ENCODE measurements around the gene IKBKE.

Gene IKBKE

DNA sequence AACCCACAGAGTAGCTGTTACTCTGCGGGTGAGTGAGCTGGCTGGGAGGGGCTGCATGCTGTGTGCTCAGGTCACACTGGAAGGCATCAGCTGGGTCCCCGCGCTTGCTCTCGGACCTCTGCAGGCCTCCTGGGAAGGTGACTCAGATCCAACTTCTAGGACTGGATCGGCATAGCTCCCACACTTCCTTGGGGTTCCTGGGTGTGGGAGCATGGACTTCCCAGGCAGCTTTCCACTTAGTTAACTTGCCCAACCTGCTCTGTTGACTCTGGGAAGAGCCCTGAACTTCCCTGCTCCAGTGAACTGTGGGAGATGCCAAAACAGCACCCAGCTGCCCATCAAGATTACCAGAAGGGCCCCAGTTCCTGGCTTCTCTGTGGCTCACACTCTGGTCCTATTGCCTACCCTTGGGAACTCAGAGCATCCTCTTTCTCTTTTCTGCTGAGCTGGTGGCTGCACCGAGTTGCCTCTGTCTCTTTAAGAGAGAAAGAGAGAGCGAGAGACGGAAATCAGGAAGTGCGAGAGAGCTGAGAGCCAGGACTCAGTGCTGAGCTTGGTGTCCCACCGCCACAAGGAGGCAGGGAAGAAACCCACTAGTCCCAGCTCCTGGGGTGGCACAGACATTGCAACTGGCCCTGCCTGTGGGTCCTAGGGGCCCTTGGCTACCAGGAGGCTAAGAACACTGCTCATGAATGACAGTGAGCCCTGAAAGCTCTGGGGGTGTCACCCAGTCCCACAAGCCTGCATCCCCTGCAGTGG, at the start of gene IKBKE:
IKBKE (plus strand) TSS at position 544 of the 759 bp plus-strand sequence. CDS start 2,752 bp downstream, outside the sequence.
- DNase-seq = peak; percentile 78

GRCh38 chr1:206421616-206422340, 48.5 kb upstream of the IKBKE start:
- no peak for DNase-seq

- no peak for DNase-seq
Observed at GRCh38 chr1:206422525-206422924, 47.8 kb upstream of the IKBKE start.

DNA sequence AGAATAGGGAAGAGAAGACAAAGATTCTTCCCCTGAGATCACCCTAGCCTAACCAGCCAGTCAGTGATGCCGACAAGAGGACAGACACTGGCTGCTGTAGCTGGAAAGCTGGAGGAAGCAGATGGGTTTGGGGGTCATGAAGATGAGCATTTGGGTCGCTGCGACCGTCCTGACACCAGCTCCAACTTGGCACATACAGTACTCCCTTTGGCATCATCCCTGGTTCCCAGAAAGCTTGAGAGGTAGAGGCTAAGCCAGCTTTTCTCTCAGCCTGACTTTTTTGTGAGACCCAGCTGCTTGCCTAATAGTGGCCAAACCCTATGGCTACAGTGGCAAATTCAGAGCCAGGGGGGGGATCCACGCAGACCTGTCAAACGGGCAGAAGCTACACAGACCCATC, 43.0 kb upstream of the IKBKE start:
- no peak for DNase-seq

- no peak for DNase-seq
Observed at GRCh38 chr1:206429421-206429820, 40.9 kb upstream of the IKBKE start.

DNA sequence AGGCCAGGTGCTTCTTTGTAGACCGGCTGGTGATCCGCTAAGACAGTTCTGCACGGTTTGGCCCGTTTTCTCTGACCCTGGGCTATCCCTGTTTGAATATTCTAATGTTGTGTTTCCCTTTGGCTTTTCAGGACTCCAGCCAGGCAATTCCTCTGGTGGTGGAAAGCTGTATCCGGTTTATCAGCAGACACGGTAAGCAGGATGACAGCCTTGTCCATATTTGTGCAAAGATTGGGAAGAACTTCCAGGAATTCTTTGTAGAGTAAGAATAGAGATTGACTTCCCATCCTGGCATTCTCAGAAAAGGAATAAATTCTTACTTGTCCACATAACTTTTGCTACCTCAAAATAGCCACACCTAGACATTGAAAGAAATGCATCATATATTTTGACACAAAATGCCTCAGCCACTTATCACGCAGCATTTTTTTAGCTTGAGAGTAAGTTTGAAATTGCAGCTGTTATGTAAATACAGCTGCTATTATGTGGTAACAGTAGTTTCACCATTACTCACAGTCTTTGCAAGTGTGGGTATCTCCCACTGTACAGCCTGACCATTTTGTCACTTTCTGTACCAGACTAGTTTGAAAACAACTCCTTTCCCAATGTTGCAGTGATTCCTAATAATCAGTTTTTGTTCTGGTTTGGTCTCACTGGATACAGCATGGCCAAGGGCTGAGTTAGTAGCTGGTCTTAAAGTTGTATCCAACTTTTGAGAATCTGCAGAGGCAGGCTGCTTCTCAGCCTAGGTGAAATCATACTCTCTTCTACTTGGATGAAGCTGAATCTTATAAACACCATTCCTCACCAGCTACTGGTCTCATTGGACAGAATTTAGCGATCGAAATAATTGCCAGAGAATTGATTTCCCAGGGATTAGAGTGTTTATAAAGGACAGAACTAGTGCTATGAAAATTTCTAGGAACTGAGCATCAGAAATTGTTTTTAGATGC, 40.0 kb upstream of the IKBKE start:
- DNase-seq = peak; percentile 56

DNA sequence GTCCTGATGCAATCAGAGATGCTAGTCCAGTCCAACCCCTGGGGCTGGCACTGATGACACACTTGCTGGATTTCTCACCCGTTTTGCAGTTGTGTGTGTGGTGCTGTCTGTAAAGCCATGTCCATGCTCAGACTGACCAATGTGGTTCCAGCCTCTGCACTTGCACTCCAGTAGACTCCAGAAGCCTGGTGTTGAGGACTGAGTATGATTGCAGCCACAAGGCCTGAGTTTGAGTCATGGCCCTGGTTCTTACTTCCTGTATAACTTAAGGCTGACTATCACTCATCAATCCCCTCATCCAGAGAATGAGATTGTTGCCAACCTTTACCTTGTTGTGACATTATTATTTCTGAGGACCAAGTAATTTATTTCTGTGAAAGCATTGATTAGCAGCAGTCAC, 34.8 kb upstream of the IKBKE start:
- no peak for DNase-seq

- no peak for DNase-seq
Observed at GRCh38 chr1:206438554-206438953, 31.7 kb upstream of the IKBKE start.

GRCh38 chr1:206439205-206439604, 31.1 kb upstream of the IKBKE start:
- no peak for DNase-seq

DNA sequence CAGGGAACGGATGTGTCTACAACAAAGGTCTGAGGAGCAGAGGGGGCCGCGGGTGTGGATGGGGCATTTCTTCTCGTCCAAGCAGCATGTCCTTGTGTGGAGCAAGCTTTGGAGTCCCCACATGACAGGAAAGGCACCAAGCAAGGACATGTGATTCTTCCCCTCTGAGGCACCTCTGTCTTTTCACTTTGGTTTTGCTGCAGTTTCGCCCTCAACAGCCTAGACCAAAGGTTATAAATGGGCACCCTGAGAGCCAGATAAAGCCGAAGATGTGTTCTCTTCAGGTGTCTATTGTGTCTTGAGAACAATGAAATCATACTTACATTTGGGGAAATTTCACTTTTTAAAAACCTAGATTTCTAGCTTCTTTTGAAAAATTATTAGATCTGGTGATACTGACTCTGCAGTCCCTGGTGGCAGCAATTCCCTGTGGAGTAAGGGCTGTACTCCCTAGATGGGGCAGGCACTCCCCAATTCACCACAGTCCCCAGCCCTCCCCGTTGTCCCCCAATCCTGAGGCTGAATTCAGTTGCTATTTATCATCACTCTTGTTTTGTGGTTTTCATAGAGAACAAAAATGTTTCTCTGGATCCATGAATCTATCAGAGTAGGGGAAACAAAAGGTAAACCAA, 28.8 kb upstream of the IKBKE start:
- DNase-seq = no peak

DNA sequence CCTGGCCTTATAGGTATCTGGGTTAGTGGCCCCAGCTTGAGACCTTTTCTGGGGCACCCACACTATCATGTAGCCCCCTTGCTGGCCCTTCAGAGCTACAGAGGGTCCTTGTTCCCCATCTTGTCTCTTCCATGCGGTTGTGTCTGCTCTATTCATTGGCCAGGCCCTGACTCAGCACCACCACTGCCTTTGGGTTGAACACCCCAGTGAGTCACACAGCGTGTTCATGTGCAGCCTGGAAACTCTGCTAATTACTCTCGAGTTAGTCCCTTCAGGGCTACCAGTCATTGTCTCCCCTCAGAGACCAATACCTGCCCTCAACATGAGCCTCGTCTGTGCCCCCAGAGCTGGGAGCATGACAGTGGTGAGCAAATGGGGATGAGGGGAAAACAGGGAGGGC, 28.2 kb upstream of the IKBKE start:
- no peak for DNase-seq

DNA sequence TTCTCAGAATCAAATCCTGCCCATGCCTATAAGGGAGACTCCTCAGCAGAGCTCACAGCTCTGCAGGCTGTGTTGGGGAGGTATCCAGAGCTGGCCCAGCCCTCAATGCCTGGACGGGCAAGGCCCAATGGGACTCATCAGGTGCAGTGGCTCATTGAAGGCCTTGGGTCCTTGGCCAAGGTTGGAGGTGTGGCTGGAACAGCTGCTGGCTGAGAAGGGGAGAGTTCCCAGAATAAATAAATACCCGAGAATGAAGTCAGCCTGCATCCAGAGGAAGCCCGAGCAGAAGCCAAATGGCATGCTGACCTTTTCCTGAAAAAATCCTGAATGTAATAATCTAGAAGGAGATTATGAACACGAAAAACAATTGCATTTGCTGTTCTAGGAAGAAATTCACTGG, 25.2 kb upstream of the IKBKE start:
- DNase-seq = no peak

- no peak for DNase-seq
Observed at GRCh38 chr1:206445911-206446356, 24.3 kb upstream of the IKBKE start.

GRCh38 chr1:206446688-206447421, 23.4 kb upstream of the IKBKE start:
- DNase-seq = no peak

- no peak for DNase-seq
Observed at GRCh38 chr1:206447422-206447765, 22.9 kb upstream of the IKBKE start.

DNA sequence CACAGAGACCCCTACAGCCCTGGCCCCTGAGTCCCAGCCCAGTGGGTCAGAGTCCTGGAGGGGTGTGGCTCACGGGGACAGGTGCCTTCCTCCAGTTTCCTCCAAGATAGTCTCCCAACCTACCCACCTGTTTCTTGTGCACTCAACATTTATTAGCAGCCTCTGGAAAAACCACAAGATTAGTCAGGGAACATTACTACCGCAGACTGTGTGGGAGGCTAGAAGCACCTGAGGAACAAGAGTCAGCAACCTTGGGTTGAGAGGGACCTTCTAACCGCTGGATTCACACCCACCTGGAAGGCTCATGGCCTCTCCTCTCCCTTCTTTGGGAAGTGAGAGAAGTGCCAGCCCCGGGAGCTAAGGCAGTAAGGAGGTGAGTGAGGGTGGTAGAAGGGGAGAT, 22.5 kb upstream of the IKBKE start:
- no peak for DNase-seq

- DNase-seq = no peak
Observed at GRCh38 chr1:206448471-206448870, 21.8 kb upstream of the IKBKE start.

DNA sequence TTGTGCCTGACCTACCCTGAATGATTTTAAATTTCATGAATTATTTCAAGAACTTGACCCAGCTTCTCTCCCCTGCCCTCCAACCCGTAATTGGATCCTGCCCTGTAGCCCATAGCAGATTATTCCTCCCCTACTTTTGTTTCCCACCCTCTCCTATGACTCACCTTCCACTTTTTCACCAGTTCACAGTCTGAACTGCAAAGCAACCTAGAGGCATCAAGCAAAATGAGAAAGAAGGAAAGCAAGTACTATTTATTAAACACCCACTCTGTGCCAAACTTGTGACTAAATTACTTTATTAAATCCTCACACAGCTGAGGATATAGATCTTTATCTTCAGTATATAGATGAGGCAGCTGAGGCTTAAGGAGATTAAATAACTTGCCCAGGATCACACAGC, 20.7 kb upstream of the IKBKE start:
- no peak for DNase-seq

GRCh38 chr1:206450281-206450680, 20.0 kb upstream of the IKBKE start:
- DNase-seq = no peak

DNA sequence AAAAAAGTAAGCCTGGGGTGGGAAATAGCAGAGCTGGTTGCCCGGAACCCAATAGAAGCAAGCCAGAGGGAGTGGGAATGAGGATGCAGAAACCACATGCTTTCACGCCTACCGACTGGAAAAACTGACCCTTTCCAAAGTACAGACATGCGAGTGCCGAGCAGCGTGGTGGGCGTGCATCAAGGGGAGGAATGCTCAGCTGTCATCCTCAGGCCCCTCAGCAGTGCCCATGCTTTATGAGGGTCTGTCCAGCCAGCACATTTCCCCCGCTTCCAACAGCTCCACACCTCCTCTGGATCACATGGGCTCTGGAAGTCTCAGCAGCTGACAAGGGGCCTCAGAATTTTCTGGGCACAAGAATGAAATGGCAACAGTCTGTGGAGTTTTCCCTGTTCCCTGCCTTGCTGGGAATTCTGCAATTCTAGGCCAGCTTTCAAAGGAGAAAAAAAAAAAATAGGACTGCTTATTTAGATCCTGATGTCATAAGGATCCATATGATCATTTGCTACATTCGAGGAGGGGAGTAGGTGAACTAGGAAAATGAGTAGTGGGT, 19.1 kb upstream of the IKBKE start:
- DNase-seq = no peak

- no peak for DNase-seq
Observed at GRCh38 chr1:206453111-206453510, 17.2 kb upstream of the IKBKE start.

- no peak for DNase-seq
Observed at GRCh38 chr1:206455289-206455665, 15.0 kb upstream of the IKBKE start.

Measured in DMS53 (cell line).